Measurements from ENCODE around the gene LHPP.
"Not testable (repeated sequence)": the region's sequence is repeated elsewhere in the genome, so short reads cannot be mapped to it uniquely, and the experiment has no call there.

LHPP gene

DNA sequence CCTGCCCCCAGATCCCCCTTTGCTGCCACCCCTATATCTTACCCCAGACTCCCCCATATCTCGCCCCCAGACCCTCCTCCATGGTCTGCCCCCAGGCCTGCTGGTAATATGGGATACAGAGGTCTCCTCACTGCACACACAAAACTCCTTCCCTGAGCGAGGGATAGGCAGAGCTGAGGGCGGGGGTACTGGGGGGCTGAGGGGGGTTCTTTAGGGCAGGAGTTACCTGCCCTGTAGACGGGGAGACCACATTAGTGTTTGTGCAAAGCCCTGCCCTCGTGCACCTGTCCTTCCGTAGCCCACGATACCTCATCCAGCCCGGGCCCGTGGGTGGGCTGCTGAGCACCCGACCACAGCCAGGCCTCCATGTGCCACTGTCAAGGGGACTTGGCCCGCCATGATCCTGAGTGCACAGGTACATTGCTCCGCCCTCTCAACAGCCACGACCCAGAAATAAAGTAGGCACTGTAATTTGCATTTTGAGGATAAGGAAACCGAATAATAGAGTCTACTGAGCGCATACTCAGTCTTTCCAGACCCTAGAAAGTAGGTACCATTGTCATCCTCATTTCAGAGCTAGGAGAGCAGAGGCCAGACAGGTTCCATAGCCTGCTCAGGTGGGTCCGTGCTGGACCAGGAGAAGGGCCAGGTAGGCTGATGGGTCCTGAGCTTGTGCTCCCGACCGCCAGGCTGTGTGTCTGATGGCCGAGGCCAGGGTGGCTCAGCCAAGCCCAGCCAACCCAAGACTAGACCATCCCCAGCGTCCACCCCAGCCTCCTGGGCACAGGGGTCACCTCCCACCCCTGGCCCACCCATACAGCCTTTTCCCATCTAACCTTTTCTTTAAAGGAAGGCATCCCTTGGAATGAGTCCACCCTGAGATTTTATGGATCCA lies 115.2 kb downstream of the LHPP start:
- no peak for DNase-seq

DNA sequence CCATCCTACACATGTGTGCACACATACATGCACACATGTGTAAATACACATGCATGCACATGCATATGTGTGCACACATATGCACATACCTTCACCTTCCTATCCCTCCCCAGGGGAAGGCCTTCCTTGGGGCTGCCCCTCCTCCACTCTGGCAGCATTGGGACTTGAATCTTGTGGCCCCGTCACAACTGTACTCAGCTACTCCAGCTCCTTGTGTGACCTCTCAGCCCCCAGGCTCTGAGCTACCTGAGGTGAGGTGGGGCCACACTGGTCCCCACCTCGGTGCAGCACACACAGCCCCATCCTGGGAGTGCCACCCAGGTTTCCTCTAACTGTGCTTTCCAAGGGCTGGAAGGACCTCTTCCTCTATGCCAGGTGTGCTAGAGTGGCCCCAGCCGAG lies 116.0 kb downstream of the LHPP start:
- DNase-seq = no peak

GRCh38 chr10:124578231-124579010 lies 116.8 kb downstream of the LHPP start:
- DNase-seq = no peak

GRCh38 chr10:124579011-124579399 lies 117.4 kb downstream of the LHPP start:
- DNase-seq = no peak

DNA sequence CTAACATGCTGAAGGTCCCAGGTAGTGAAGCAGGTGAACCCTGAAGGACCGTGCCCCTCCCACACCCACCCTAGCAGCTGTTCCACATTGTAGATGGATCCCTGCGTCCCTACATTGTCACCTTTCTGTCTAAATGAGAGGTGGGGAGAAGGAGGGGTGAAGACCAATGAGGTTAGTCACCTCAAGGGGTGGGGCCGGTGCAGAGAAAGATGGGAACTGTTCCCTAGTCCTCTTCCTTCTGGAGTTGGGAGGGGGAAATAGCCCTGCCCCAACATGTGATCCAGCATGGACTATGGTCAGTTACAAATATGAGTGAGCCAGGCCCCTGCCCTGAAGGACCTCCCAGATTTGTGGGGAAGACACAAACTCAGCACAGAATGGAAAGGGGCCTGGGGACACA lies 124.5 kb downstream of the LHPP start:
- no peak for DNase-seq

DNA sequence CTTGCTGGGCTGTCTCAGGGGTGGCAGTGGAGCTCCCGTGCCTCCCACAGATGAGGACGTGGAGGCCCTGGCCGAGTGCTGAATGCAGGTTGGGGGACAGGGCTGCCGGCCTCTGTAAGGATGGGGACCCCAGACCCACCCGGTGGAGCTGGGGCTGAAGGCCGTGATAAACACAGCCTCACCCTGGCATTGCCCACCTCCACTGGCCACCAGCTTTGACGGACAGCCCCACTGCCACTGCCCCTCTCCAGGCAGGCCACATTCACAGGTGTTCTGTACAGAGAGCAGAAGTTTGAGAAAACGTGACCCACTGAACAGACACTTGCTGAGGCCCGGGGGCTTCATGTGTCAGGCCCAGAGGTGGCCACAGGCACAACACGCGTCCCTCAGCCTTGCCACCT lies 126.2 kb downstream of the LHPP start:
- no peak for DNase-seq

GRCh38 chr10:124588341-124588735 lies 126.7 kb downstream of the LHPP start:
- DNase-seq = not testable (repeated sequence)

DNA sequence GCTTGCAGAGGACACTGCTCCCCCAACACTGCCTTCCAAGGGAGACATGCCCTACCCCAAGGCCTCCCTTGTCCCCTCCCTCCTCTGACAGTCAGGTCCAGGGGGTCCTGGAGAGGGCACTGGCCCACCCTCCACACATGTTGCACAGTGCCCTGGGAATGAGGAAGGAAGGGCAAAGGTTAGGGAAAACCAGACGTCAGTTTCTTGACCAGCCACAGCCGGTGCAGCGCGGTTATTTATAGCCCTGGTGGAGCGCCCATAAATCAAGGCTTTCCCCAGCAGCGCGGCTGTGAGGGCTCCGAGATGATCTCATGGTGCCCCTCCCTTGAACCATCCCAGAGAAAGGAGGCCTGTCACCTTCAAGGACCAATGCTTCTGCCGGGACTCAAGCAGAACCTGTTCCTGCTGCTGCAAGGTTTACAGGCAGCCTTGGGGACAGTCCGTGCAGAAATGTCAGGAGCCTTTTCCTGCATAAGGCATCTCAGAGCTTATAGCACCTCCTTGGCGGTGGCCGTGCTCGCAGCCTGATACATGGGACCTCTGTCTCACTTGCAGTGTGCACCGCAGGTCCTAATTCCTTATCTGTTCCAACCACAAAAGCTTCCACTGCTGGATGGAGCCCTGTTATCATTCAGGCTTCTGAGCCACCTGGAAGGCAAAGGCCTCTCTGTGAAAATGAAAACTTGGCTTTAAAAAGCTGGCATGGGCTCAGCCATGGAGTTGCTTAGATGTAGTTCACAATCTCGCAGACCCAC lies 127.3 kb downstream of the LHPP start:
- no peak for DNase-seq

DNA sequence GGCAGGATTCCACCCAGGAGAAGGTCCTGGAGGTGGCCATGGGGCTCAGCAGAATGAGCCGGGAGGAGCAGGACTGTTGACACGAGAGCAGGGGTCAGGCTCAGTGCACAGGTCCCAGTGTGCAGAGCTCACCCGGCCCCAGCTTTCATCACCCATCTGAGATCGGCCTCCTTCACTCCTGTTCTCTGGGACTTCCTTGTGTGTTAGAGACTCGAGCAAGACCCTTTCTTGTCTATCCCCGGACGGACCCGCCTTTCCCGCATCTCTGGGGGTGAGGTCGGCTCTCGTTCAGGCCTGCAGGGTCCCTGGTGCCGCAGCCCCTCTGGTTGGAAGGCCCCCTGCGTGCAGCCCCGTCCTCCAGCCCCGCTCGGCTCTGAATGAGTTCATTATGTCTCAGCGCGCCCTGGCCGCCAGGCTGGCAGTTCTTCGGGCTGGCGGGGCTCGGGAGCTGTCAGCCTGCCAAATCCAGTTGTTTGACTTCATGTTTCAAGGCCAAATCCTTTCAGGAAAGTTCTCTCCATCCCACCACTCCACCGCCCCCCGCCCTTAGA lies 127.9 kb downstream of the LHPP start:
- no peak for DNase-seq

- DNase-seq = no peak
These were observed 128.8 kb downstream of the LHPP start for GRCh38 chr10:124590216-124591122.

GRCh38 chr10:124591123-124591495 lies 129.5 kb downstream of the LHPP start:
- no peak for DNase-seq

GRCh38 chr10:124592101-124592500 lies 130.5 kb downstream of the LHPP start:
- DNase-seq = no peak

DNA sequence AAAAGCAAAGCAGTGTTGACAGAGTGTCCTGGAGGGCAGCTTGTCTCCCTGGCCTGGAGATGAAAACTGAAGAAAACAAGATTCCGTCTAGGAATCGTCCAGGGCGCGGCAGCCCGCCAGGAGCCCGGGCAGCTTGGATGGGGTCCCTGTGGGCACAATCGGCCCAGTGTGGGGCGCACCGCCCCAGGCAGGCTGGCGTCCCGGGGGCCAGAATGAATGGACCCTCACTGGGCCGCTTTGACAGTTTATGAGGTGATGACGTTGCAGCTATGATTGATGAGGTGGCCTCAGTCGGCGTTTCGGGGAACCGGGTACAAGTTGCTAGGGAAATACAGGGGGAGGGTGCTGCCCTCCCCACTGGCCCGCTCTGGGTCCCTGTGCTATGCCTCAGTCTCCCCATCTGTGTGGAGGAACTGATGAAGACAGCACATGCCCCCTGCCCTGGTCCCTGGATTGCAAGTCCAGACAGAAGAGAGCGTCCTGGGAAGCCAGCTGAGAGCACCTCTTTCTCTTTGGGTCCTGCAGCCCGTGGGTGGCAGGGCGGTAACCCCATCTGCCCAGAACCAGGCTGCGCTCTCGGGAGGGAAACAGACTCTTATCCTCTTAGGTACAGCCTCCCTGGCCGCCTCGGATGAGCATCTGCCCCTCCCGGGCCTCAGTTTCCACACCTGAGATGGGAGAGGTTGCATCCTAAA lies 131.3 kb downstream of the LHPP start:
- DNase-seq = no peak

DNA sequence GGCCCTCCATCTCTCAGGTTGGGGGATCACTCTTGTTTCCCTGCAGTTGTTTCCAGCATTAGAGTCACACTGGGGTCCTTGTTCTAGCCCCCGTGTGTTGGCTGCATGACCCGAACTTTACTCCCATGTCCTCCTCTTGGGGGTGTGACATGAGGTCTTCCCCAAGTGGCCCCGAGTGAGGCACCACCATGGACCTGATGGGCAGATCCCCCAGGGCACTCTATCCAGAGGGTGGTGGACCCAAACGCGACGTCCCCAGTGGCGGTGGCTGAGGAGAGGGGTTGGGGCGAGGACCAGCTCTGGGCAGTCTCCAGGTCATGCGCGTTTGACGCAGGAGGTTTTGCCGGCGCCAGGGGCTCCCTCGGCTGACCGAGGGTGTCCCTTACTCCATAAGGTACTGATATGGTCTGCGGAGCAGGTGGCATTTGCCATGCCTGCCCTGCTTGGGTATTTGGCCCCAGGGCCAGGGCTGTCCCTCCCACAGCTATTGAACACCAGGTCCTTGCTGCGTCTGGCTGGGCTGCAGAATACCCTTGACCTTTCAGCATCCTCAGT lies 131.9 kb downstream of the LHPP start:
- no peak for DNase-seq

DNA sequence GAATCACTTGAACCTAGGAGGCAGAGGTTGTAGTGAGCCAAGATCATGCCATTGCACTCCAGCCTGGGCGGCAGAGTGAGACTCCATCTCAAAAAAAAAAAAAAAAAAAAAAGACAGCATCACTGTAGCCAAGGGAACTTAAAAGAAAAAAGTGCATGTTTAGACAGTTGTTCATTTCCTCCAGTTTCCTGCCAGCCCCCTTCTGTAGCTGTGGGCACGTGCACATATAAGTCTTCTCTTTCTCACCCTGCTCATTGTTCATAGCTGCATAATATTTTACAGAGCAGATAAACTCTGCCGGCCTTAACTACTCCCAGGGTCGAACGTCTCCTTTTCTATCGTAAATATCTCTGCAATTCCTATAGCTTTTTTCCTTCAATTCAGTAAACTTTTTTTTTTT lies 132.6 kb downstream of the LHPP start:
- no peak for DNase-seq

DNA sequence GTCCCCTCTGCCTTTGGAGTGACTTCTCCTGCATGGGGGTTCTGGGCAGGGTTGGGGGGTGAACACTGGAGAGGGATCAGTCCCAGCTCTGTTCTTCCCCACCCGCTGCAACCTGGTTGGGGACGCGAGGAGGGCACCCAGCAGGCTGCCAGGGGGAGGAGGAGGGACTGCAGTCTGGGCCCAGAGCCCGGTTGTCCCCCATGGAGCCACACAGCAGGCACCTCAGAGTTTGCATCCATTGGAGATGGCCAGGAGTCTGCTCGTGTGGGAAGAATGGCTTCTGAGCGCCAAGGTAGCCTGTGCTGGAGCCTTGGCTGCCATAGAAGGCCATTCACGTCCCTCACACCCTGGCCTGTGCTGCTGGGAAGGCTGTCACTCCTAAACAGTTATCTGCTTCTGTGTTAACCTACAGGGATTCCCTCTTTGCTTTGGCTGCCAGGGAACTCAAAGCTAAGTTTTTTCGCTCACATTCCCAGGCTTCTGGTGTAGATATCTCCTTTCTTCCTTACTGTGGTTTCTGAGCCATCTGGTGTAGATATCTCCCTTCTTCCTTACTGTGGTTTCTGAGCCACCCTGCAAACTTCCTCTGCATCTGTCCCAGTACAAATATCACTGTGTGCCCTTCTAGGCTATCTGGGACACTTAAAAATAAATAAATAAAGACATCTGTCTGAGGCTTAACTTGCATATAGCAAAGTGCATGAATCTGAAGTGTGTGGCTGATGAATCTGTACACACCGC lies 133.7 kb downstream of the LHPP start:
- DNase-seq = no peak

GRCh38 chr10:124596116-124596785 lies 134.6 kb downstream of the LHPP start:
- DNase-seq = no peak

DNA sequence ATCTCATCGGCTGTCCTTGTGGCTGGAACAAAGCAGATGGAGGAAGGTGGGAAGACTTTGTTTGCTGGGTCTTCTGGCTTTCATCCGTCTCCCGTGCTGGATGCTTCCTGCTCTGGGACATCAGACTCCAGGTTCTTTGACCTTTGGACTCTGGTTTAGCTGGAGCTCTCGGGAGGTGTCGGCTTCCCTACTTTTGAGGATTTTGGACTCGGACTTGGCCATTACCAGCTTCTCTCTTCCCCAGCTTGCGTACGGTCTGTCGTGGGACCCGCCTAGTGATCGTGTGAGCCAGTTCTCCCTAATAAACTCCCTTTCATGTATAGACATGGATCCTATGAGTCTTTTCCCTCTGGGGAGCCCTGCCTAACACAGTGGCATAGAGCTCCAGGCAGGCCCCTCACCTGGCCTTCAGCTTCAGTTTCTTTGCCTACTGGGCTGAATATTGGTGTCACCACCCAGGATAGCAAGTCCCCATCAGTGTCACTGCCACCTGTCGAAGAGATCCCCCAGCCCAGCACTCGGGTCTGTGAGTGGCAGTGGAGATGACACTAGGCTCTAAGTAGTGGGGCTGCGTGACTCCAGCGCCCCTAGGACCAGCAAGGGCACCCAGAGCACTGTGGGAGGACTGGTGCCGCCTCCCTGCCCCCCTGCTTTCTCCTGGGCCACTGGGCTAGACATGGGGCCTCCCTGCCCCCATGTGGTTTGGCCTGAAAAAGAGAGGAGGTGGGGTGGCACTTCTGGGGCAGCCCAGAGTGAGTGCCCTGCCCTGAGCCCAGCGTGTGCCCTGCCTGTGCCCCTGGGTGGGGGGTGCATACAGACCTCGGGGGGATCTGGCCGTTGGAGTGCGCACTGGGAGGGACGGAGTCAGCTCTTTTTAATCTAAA lies 135.6 kb downstream of the LHPP start:
- DNase-seq = no peak

DNA sequence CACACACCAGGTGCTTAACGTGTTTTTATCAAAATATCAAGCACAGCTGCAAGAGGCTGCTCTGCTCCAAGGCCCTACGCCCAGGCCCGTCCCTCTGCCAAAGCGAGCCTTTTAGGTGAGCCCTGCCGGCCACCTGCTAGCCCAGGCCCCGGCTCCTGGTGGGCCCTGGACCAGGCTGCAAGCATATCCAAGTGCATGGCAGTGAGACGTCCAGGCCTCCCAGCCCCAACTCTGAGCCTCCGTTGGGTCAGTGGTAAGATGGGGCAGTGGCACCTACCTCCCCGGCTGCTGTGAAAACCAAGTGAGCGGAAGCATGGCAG lies 136.2 kb downstream of the LHPP start:
- no peak for DNase-seq
